Measurements from ENCODE around the gene KCTD17.

KCTD17 gene

DNA sequence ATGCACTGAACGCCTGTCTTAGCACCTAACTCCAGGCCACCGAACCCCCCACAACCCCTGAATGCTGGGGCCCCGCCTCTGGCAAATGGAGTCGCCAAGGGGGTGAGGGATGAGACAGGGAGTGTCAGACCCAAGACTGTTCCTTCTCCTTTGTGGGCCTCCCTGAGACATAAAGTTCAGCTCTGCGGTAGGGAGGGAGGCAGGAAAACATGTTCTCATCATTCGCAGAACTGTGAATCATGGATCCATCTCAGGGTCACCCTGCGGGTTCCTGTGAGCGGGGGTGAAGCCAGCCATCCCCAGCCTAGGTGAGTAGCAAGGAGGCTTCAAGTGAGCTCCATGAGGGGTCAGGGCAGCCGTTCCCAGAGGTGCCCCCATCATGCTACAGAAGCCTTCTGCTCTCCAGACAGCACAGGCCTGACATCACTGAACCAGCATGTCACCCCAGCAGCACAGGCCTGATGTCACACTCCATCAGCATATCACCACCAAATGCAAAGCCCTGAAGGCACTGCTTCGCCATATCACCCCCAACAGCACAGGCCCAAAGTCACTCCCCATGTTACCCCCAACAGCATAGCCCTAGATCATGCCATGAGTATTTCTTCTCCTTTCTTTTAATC lies 30.8 kb downstream of the KCTD17 start:
- no peaks in the 10 kb centered on the region for H3K9me3 Mint-ChIP-seq
- ATAC-seq, result peak; percentile 44
- H3K4me1 Mint-ChIP-seq, result peaks cover 59% of the 10 kb centered on the region
- H3K27me3 Mint-ChIP-seq, result no peaks in the 10 kb centered on the region
- peak overlapping the region; percentile 70 for H3K27ac Mint-ChIP-seq
- peak overlapping the region; percentile 4 for H3K4me3 Mint-ChIP-seq
- DNase-seq, result peak; percentile 43
- no peaks in the 10 kb centered on the region for H3K36me3 Mint-ChIP-seq (ENCODE audit: low read depth)

DNA sequence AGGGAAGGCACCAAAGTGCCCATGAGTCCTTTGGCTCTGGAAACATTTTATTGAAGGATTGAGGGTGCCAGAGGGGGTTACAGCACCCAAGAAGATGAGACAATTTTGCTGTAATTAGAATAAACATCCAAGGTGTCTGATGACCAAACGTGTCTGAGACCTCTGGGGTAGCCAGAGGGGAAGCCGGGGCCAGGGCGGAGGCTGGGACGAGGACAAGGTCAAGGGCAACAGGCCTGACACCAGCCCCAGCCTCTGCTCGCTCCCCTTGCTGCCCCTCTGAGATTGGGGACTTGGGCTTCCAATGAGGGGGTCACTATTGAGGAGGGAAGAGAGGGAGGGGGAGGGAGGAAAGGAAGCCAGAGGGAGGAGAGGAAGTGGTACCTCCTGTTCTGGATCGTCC lies 32.4 kb downstream of the KCTD17 start:
- DNase-seq (no peak), ATAC-seq (no peak)
- peaks cover 55% of the 10 kb centered on the region for H3K4me1 Mint-ChIP-seq
- no peaks in the 10 kb centered on the region for H3K36me3 Mint-ChIP-seq (ENCODE audit: low read depth)
- no peak overlapping the region for H3K27ac Mint-ChIP-seq
- H3K9me3 Mint-ChIP-seq, result no peaks in the 10 kb centered on the region
- H3K4me3 Mint-ChIP-seq, result no peak overlapping the region
- no peaks in the 10 kb centered on the region for H3K27me3 Mint-ChIP-seq

DNA sequence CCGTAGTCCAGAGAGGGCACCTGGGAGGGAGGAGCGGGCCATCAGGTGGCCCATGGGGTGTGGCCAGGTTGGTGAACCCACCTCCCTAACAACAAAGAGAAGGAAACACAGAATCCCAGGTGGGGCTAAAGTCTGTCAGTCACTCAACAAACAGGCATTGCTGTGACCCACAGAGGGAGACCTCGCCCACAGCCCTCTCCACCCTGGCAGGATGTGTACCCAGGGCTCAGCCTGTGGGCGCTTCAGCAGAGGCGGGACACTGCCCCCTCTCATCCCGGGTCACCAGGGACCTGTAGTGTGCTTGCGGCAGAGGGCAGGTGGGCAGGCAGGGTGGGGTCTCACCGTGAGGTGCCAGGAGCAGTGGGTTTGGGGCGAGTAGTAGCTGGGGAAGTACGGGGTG lies 32.8 kb downstream of the KCTD17 start:
- H3K27ac Mint-ChIP-seq, result no peak overlapping the region
- no peak for DNase-seq
- H3K36me3 Mint-ChIP-seq (ENCODE audit: low read depth), result no peaks in the 10 kb centered on the region
- ATAC-seq, result no peak
- H3K4me1 Mint-ChIP-seq, result peaks cover 51% of the 10 kb centered on the region
- no peaks in the 10 kb centered on the region for H3K27me3 Mint-ChIP-seq
- no peaks in the 10 kb centered on the region for H3K9me3 Mint-ChIP-seq
- no peak overlapping the region for H3K4me3 Mint-ChIP-seq

- Mint-ChIP-seq H3K27me3 (no peaks in the 10 kb centered on the region), H3K36me3 (ENCODE audit: low read depth) (no peaks in the 10 kb centered on the region), H3K9me3 (no peaks in the 10 kb centered on the region), H3K27ac (no peak overlapping the region), H3K4me3 (no peak overlapping the region), H3K4me1 (peaks cover 33% of the 10 kb centered on the region)
- no peak for DNase-seq
- no peak for ATAC-seq
These were observed 34.6 kb downstream of the KCTD17 start for GRCh38 chr22:37086184-37086583.

DNA sequence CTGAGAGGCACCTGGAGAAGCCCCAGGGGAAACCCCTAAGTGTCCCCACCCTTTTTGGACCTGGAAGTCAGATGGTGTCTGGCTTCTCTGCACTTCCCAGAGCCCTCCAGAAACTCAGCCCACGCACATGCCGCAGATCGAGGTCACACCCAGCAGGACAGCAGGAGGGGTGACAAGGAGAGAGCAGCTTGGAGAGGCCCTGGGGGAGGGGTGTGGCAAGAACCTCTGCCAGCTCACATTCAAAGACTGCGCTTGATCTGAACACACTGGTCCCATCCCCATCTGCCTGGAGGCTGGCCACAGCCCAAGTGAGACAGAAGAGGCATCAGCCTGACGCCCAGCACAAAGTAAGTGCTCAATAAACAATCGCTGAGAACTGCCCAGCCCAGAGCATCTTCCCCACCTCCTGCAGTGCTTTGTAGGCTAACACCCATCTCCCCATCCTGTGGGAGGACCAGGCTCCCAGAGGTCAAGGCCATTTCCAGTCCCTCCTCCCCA lies 36.6 kb downstream of the KCTD17 start:
- no peaks in the 10 kb centered on the region for H3K9me3 Mint-ChIP-seq
- ATAC-seq, result peak; percentile 55

GRCh38 chr22:37088750-37089408 lies 37.3 kb downstream of the KCTD17 start:
- Mint-ChIP-seq H3K9me3 (no peaks in the 10 kb centered on the region), H3K4me3 (no peak overlapping the region), H3K27me3 (no peaks in the 10 kb centered on the region), H3K4me1 (peaks cover 13% of the 10 kb centered on the region), H3K36me3 (ENCODE audit: low read depth) (no peaks in the 10 kb centered on the region), H3K27ac (no peak overlapping the region)
- ATAC-seq (no peak), DNase-seq (no peak)

More for the DNA sequence above, 36.6 kb downstream of the KCTD17 start:
- Mint-ChIP-seq H3K4me3 (peak overlapping the region; percentile 14), H3K27me3 (no peaks in the 10 kb centered on the region), H3K36me3 (ENCODE audit: low read depth) (no peaks in the 10 kb centered on the region), H3K4me1 (peaks cover 16% of the 10 kb centered on the region), H3K27ac (peak overlapping the region; percentile 22)
- peak; percentile 33 for DNase-seq

DNA sequence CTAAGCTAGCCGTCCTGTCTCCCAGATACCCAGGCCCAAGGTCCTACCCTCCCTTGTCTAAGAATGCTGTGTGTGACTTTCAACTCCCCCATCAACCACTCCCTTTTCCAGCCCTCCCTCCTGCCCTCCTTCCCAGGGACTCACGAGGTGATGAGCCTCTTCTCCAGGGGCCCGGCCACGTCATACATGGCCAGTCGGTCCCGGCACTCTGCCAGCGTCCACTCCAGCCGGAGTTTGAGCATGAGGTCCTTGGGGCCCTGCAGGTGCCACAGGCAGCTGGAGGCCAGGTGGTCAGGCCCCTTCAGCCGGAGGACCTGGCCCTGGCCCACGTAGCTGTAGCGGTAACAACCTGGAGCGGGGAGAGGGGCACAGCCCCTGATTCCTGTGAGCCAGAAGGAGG lies 37.9 kb downstream of the KCTD17 start:
- DNase-seq, result no peak
- ATAC-seq, result no peak
- H3K9me3 Mint-ChIP-seq, result no peaks in the 10 kb centered on the region
- no peak overlapping the region for H3K4me3 Mint-ChIP-seq
- no peak overlapping the region for H3K27ac Mint-ChIP-seq
- no peaks in the 10 kb centered on the region for H3K27me3 Mint-ChIP-seq
- no peaks in the 10 kb centered on the region for H3K36me3 Mint-ChIP-seq (ENCODE audit: low read depth)
- H3K4me1 Mint-ChIP-seq, result peaks cover 18% of the 10 kb centered on the region

- no peak overlapping the region for H3K27ac Mint-ChIP-seq
- no peaks in the 10 kb centered on the region for H3K9me3 Mint-ChIP-seq
- peaks cover 31% of the 10 kb centered on the region for H3K4me1 Mint-ChIP-seq
- peaks cover under 1% of the 10 kb centered on the region for H3K27me3 Mint-ChIP-seq
- no peak overlapping the region for H3K4me3 Mint-ChIP-seq
- no peak for DNase-seq
- H3K36me3 Mint-ChIP-seq (ENCODE audit: low read depth), result no peaks in the 10 kb centered on the region
- ATAC-seq, result no peak
These were observed 39.6 kb downstream of the KCTD17 start for GRCh38 chr22:37090920-37091695.

GRCh38 chr22:37091994-37092393 lies 40.5 kb downstream of the KCTD17 start:
- no peak overlapping the region for H3K4me3 Mint-ChIP-seq
- no peak for ATAC-seq
- H3K36me3 Mint-ChIP-seq (ENCODE audit: low read depth), result no peaks in the 10 kb centered on the region
- H3K4me1 Mint-ChIP-seq, result peaks cover 33% of the 10 kb centered on the region
- no peak overlapping the region for H3K27ac Mint-ChIP-seq
- no peak for DNase-seq
- no peaks in the 10 kb centered on the region for H3K9me3 Mint-ChIP-seq
- H3K27me3 Mint-ChIP-seq, result peaks cover 7% of the 10 kb centered on the region

- Mint-ChIP-seq H3K36me3 (ENCODE audit: low read depth) (no peaks in the 10 kb centered on the region), H3K27me3 (peaks cover 9% of the 10 kb centered on the region), H3K4me1 (peaks cover 31% of the 10 kb centered on the region), H3K9me3 (no peaks in the 10 kb centered on the region), H3K27ac (no peak overlapping the region), H3K4me3 (no peak overlapping the region)
- DNase-seq (no peak), ATAC-seq (no peak)
These were observed 41.5 kb downstream of the KCTD17 start for GRCh38 chr22:37092997-37093396.

- Mint-ChIP-seq H3K4me3 (peak overlapping the region; percentile 45), H3K36me3 (ENCODE audit: low read depth) (no peaks in the 10 kb centered on the region), H3K27ac (peak overlapping the region; percentile 79), H3K9me3 (no peaks in the 10 kb centered on the region), H3K27me3 (peaks cover 12% of the 10 kb centered on the region), H3K4me1 (peaks cover 30% of the 10 kb centered on the region)
- DNase-seq (no peak), ATAC-seq (no peak)
These were observed 42.7 kb downstream of the KCTD17 start for GRCh38 chr22:37094239-37094638.

DNA sequence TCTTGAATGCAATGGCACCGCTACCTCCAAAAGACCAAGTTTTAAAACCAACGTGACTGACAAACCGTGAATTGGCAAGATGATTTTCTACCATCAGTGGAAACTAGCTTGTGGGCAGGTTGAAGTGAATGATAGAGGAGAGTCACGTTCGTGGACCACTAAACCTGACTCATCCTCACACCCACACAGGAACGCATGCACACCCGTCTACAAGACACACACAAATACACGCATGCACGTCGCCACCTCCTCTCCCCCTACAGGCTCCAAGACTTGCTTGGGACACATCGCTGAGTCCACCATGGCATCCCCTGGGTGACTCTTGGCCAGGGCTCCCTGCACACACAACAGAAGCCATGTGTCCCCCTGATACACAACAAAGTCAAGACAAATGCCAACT lies 43.6 kb downstream of the KCTD17 start:
- peak overlapping the region; percentile 79 for H3K27ac Mint-ChIP-seq
- DNase-seq (peak; percentile 70), ATAC-seq (peak; percentile 92)
- H3K36me3 Mint-ChIP-seq (ENCODE audit: low read depth), result no peaks in the 10 kb centered on the region
- H3K4me1 Mint-ChIP-seq, result peaks cover 35% of the 10 kb centered on the region
- H3K9me3 Mint-ChIP-seq, result no peaks in the 10 kb centered on the region
- H3K27me3 Mint-ChIP-seq, result peaks cover 12% of the 10 kb centered on the region
- H3K4me3 Mint-ChIP-seq, result peak overlapping the region; percentile 45

DNA sequence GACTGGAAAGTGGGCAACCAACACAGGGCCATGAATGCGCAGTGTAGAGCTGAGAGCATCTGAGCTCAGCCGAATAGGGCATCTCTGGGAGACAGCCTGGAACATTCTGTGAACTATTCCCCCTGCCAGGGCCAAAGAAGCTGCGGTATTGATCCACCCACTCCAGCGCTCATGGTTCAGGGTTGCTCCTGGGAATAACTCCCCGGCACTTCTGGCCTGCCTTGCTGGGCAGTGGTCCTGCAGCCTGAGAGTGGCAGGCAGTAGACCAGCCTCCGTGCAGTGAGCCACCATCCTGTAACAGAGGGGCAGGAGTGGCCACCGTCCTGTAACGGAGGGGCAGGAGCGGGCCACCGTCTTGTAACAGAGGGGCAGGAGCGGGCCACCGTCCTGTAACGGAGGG lies 45.8 kb downstream of the KCTD17 start:
- no peaks in the 10 kb centered on the region for H3K36me3 Mint-ChIP-seq (ENCODE audit: low read depth)
- DNase-seq (no peak), ATAC-seq (no peak)
- H3K9me3 Mint-ChIP-seq, result no peaks in the 10 kb centered on the region
- no peak overlapping the region for H3K4me3 Mint-ChIP-seq
- peaks cover 46% of the 10 kb centered on the region for H3K4me1 Mint-ChIP-seq
- H3K27ac Mint-ChIP-seq, result no peak overlapping the region
- peaks cover 12% of the 10 kb centered on the region for H3K27me3 Mint-ChIP-seq

- no peak for ATAC-seq
- no peak for DNase-seq
- Mint-ChIP-seq H3K27ac (peak overlapping the region; percentile 5), H3K4me3 (no peak overlapping the region), H3K9me3 (no peaks in the 10 kb centered on the region), H3K36me3 (ENCODE audit: low read depth) (no peaks in the 10 kb centered on the region), H3K4me1 (peaks cover 44% of the 10 kb centered on the region), H3K27me3 (peaks cover 12% of the 10 kb centered on the region)
These were observed 47.5 kb downstream of the KCTD17 start for GRCh38 chr22:37098976-37099591.

Measured in activated naive CD8-positive, alpha-beta T cell treated with anti-CD3 and anti-CD28 coated beads, Interleukin-2, amount 50 U/mL, for 24 hours (primary cell).